ENCODE results near the gene ZSCAN26.

ZSCAN26 gene

DNA sequence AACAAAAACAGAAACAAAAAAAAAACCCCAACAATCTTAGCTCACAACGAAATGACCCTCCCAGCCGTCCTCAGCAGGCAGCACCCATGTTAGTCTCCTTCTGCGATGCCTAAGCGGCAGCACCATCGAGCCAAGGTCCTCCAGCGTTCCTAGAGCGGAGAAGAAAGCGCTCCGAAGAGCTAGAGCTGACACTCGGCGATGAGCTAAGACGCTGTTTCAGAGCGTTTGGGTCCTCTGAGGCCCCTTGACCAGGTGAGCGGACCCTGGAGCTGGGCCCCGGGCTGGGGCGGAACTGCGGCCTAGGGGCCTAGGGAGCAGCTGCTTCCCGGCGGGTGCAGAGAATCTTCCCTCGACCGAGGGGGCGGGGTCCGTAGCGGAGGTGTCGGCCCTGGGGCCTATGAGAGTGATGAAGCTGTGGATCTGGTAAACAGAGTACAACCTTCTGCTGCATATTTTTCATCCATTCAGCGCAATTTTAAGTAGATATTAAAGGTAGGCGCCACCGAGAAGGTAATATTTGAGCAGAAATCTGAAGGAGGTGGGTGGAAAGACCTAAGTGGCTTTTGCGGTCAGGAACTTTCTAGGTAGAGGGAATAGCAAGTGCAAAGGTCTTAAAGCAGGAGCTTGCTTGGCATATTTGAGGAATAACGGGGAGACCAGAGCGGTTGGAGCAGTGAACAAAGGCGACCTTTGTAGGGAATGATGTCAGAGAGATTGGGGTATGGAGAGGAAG is at the start of gene ZSCAN26:
Gene ZSCAN26, plus strand, starts transcription at position 182 of the 733 bp plus-strand sequence. CDS start 4,777 bp downstream, outside the sequence.
- peak; percentile 91 for FAIRE-seq

DNA sequence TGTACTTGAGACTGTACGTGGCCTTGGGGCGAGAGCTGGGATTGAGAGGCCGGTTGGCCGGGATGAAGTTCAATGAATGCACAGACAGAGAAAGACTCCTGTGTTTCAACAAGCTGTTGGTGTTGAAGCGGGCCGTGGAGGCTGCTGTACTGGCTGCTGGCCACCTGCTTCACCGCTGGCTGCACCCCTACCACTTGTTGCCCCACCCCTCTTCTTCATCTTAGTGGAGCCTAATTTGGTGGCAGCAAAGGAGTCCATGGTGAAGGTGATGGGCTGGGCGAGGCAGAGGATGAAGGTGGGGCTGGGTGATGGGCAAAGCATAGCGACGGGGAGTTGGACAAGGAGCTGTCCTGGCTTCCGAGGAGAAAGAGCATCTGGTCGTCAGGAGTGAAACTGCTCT is 49.1 kb upstream of the ZSCAN26 start:
- FAIRE-seq: no peak

GRCh38 chr6:28218312-28219248 is 48.4 kb upstream of the ZSCAN26 start:
- no peak for FAIRE-seq

GRCh38 chr6:28220257-28221133 is 46.4 kb upstream of the ZSCAN26 start:
- FAIRE-seq: no peak

GRCh38 chr6:28224131-28225055 is 42.5 kb upstream of the ZSCAN26 start:
- FAIRE-seq: no peak

- peak; percentile 90 for FAIRE-seq
These were observed 41.7 kb upstream of the ZSCAN26 start, which contains the start of gene ZSCAN9 for GRCh38 chr6:28225056-28225834. Gene ZSCAN9 (plus strand): TSS chr6:28225275. CDS start chr6:28227085, 1,810 bp downstream.

DNA sequence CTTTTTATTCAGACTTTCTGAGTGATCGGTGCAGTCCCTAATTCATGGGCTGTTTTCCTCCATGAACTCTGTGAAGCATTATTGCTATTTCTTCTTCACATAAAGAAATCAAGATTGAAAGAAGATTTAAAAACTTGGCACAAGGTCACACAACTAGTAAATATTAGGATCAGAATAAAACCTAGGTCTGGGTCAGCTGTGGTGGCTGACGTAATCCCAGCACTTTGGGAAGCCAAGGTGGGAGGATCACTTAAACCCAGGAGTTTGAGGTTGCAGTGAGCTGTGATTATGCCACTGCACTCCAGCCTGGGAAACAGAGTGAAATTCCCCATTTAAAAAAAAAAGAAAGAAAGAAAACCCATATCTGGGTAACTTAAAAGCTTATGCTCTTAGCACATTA is 40.5 kb upstream of the ZSCAN26 start:
- FAIRE-seq: no peak

DNA sequence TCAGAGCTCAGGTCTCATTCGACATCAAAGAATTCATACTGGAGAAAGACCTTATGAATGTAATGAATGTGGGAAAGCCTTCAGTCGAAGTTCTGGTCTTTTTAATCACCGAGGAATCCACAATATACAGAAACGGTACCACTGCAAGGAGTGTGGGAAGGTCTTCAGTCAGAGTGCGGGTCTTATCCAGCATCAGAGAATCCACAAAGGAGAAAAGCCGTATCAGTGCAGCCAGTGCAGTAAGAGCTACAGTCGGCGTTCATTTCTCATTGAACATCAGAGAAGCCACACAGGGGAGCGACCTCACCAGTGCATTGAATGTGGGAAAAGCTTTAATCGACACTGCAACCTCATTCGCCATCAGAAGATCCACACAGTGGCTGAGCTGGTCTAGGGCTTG is 34.2 kb upstream of the ZSCAN26 start:
- no peak for FAIRE-seq

- FAIRE-seq: no peak
These were observed 31.0 kb upstream of the ZSCAN26 start for GRCh38 chr6:28235912-28236452.

DNA sequence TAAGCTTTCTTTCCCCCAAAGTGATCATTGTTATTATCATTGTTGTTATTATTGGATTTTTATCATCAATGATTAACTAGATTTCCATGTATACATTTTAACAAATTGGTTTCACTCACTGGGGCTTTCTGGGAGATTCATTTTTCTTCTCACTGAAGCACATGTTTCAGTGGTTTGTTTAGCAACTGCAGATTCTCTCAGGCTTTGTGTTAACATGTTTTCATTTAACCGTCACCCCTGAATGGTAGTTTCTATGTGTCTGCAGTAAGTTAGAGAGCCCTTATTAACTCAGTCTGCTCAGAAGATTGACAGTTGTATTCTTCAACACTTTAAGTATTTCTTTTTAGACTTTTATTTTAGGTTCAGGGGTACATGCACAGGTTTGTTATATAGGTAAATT is 27.3 kb upstream of the ZSCAN26 start:
- FAIRE-seq: no peak

DNA sequence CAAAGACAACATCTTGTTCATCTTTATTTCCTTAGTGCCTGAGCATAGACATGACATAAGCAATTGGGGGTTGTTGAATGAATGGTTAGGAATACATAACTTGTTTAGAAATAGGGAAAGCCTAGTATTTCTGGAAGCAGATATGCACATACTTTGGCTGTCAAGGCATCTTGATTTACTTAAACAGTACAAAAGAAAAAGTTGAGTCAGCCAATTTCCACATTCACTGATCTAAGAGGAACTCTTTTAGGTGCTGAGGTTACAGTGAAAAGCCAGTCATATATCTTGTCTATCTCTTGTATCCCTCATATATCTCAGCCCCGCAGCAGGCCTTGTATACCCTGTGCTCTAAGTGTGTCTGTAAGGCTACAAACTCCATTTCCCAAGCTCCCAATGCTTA is 26.5 kb upstream of the ZSCAN26 start:
- FAIRE-seq: no peak

DNA sequence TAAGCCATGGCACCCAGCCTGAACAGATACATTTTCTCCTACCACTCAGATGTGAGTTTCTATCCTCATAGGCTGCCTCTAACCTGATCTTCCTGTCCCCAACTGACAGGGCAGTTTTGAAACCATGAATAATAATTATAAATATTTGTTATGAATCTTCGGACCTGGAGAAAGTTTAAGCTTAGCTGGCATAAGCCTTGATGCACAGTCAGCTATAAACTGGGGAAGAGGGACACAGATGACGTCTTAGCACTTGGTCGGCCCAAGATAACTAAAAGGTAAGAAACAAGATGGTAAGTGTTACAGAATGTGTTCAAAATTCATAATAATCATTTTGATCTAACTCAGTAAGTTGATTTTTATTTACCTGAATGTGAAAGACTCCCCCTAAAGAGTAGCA is 23.0 kb upstream of the ZSCAN26 start:
- FAIRE-seq: no peak

- no peak for FAIRE-seq
These were observed 21.6 kb upstream of the ZSCAN26 start for GRCh38 chr6:28245206-28245941.

DNA sequence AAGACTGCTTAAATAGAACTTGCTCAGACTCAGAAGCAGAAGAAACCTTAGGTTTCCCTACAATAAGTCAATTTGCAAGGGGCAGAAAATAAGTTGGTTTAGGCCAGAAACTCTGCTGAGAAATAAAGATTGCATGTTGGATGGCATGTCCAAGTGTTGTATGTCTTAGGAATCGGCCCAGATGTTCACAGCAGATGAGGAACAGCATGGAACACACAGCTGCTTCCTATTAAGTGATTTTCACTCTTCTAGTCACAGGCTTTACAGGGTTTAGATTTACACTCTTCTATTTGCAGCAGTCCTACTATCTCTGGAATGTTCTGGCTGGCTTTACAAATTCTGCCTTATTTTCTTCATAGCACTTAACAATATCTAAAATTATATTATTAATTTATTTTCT is 18.0 kb upstream of the ZSCAN26 start:
- no peak for FAIRE-seq

DNA sequence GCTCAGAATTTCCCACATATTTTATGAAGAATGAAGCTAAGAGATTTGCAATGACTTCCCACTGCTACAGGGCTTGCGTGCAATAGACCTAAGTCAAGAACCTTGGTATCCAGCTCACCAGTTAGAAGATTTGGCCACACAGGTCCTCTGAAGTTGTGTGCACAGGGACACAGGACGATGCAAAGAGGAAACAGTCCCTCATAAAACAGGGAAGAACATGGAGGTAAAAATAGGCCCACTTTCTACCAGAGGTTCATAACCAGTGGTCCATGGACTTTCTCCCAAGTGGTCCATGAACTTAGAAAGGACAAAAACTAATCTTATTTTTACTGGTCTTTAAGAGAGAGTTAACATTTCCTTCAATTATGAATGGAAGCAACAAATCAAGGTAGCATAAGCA is 16.2 kb upstream of the ZSCAN26 start:
- FAIRE-seq: no peak

- FAIRE-seq: no peak
These were observed 15.3 kb upstream of the ZSCAN26 start for GRCh38 chr6:28251661-28252008.

DNA sequence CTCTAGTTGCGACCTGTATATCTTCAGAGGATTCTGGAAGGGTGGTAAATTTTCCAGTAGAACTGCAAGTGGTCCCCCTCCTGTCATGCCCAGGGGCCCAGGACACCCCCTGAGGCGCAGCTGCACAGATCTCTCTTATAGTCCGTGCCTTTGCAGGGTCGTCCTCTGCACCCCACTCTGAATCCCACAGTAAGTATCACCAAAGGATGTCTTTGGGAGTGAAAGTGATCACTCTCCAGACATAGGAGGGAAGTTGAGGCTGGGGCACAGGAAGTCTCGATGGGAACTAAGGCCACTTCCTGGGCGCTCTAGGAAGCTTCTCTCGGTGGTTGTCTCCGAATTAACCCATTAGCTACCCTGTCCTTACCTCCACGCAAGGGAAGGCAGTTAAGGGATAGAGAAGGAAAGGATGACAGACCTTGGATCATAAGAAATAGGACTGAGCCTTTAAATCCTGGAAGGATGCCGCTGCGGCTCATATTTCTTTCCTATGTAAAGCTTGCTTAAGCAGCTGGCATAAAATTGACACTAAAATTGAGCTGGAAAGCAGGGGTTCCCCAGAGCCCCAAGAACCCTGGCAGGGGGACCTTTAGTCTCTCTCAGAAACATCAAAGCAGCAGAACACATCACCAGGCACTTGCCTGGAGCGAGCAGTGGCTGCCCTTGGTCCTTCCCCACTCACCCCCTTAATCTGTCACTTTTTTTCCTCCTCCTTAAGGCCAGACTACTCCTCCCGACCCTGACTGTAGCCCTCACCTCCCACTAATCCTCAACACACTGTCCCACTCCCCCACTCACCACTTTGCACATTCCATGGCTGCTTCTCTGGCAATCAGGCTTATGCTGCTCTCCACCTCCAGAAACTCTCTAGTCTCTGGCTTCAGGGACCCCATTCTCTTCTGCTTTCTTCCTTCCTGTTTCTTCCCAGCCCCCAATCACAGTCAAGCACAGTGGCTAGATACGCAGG is 14.7 kb upstream of the ZSCAN26 start, which contains the start of gene ZKSCAN4:
Gene ZKSCAN4, minus strand, starts transcription at position 261 of the 967 bp plus-strand sequence. CDS start 289 bp downstream, outside the sequence.
- FAIRE-seq: peak; percentile 85

- no peak for FAIRE-seq
These were observed 12.8 kb upstream of the ZSCAN26 start for GRCh38 chr6:28254121-28254519.

GRCh38 chr6:28257042-28257441 is 9.9 kb upstream of the ZSCAN26 start:
- no peak for FAIRE-seq
